H1 (cell line): ENCODE data around the gene ALPL. TPM values are rescaled to one million over a fixed set of nuclear protein-coding genes. Genes with fewer than 3 reads are reported as not detected.

Experiments
- BACH1 ChIP-seq: IDR thresholded peaks from 2 replicates; pipeline ENCODE4 v1.6.1; 2012; ENCODE audit warnings: low read length, improper control_type of control experiment
- EZH2 ChIP-seq: fragments of 200-600 bp; sonication (generic); IDR thresholded peaks from 2 replicates; pipeline ENCODE4 v1.7.1; 2012; ENCODE audit warnings: low read depth, mild to moderate bottlenecking, moderate library complexity, low read length, inconsistent platforms; ENCODE audit not compliant: severe bottlenecking
- GABPA ChIP-seq: IDR thresholded peaks from 2 replicates; pipeline ENCODE4 v1.6.1; 2011; ENCODE audit warnings: mild to moderate bottlenecking, low read length, moderate library complexity, borderline replicate concordance; ENCODE audit not compliant: insufficient read depth
- POLR2A ChIP-seq, 2 experiments: IDR thresholded peaks; 1 replicate in 1 of 2; 2 replicates in 1 of 2; pipeline ENCODE4 v1.6.1; 2011; ENCODE audit warnings: low read depth in 2 of 2, low read length in 2 of 2, mild to moderate bottlenecking in 2 of 2; ENCODE audit errors: control extremely low read depth in 1 of 2
- polyA plus RNA-seq, 7 experiments: library from polyadenylated mRNA; depleted of rRNA in 3 of 7; stranded (reverse) in 5 of 7; unstranded in 2 of 7; fragments of >200 nt in 5 of 7; fragments of 200-250 nt in 2 of 7; gene quantifications; 1 replicate in 5 of 7; 2 replicates in 1 of 7; 4 replicates in 1 of 7; pipeline versions ENCODE4 v1.2.1 to v1.2.3, GENCODE V29; 2011 to 2013; ENCODE audit warnings: missing spikeins in 2 of 7, mixed read lengths in 2 of 7
- total RNA-seq: library from RNA; stranded (reverse); fragmentation: NEBNext Ultra II Directional; extraction: Animal tissue kit (Norgen Biotek cat#: 25700); gene quantifications from 2 replicates; pipeline ENCODE4 v1.2.1, GENCODE V29; 2021
- TF ChIP-seq, protein P1 (sequence below): fragments of 300-600 bp; sonication (generic); IDR thresholded peaks from 2 replicates; pipeline ENCODE4 v1.7.1; 2012; ENCODE audit warnings: low read length, moderate library complexity, mild to moderate bottlenecking, inconsistent platforms; ENCODE audit not compliant: insufficient replicate concordance
- TF ChIP-seq, protein P2 (sequence below): IDR thresholded peaks from 2 replicates; pipeline ENCODE4 v1.6.1; 2012; ENCODE audit warnings: low read length, inconsistent platforms
- TF ChIP-seq, protein P3 (sequence below), 3 experiments: IDR thresholded peaks; 1 replicate in 2 of 3; 2 replicates in 1 of 3; pipeline versions ENCODE4 v1.5.1 to v1.6.1; 2011; ENCODE audit warnings: low read length in 3 of 3, mild to moderate bottlenecking in 3 of 3, inconsistent platforms in 2 of 3, low read depth in 1 of 3, moderate library complexity in 1 of 3; ENCODE audit not compliant: insufficient read depth in 1 of 3; ENCODE audit errors: control extremely low read depth in 1 of 3

Gene ALPL
- total and polyA plus RNA-seq, 2 of the 8 experiments (the other 6 are each of a cell fraction or from before 2014, with no cell fraction given), result 175 to 362 TPM

DNA sequence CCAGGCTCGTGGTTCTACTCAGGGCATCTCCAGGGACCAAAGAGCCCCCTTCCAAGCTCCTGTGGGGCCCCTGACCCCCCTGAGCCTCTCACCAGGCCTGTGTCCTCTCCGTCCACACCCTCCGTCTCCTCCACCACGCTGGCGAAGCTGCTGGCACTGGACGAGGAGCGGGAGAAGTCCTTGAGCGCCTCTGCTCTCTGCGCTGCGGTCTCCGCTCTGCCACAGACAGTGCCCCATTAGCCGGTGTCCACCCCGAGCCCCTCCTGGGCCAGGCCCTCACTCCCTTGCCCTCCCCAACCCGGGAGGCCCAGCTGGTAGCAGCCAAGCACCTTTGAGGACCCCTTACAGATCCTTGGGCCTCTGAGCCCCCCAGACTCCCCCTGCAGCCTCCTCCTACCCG, 90.2 kb downstream of the ALPL start (continued):
- TF ChIP-seq, protein P1, sequence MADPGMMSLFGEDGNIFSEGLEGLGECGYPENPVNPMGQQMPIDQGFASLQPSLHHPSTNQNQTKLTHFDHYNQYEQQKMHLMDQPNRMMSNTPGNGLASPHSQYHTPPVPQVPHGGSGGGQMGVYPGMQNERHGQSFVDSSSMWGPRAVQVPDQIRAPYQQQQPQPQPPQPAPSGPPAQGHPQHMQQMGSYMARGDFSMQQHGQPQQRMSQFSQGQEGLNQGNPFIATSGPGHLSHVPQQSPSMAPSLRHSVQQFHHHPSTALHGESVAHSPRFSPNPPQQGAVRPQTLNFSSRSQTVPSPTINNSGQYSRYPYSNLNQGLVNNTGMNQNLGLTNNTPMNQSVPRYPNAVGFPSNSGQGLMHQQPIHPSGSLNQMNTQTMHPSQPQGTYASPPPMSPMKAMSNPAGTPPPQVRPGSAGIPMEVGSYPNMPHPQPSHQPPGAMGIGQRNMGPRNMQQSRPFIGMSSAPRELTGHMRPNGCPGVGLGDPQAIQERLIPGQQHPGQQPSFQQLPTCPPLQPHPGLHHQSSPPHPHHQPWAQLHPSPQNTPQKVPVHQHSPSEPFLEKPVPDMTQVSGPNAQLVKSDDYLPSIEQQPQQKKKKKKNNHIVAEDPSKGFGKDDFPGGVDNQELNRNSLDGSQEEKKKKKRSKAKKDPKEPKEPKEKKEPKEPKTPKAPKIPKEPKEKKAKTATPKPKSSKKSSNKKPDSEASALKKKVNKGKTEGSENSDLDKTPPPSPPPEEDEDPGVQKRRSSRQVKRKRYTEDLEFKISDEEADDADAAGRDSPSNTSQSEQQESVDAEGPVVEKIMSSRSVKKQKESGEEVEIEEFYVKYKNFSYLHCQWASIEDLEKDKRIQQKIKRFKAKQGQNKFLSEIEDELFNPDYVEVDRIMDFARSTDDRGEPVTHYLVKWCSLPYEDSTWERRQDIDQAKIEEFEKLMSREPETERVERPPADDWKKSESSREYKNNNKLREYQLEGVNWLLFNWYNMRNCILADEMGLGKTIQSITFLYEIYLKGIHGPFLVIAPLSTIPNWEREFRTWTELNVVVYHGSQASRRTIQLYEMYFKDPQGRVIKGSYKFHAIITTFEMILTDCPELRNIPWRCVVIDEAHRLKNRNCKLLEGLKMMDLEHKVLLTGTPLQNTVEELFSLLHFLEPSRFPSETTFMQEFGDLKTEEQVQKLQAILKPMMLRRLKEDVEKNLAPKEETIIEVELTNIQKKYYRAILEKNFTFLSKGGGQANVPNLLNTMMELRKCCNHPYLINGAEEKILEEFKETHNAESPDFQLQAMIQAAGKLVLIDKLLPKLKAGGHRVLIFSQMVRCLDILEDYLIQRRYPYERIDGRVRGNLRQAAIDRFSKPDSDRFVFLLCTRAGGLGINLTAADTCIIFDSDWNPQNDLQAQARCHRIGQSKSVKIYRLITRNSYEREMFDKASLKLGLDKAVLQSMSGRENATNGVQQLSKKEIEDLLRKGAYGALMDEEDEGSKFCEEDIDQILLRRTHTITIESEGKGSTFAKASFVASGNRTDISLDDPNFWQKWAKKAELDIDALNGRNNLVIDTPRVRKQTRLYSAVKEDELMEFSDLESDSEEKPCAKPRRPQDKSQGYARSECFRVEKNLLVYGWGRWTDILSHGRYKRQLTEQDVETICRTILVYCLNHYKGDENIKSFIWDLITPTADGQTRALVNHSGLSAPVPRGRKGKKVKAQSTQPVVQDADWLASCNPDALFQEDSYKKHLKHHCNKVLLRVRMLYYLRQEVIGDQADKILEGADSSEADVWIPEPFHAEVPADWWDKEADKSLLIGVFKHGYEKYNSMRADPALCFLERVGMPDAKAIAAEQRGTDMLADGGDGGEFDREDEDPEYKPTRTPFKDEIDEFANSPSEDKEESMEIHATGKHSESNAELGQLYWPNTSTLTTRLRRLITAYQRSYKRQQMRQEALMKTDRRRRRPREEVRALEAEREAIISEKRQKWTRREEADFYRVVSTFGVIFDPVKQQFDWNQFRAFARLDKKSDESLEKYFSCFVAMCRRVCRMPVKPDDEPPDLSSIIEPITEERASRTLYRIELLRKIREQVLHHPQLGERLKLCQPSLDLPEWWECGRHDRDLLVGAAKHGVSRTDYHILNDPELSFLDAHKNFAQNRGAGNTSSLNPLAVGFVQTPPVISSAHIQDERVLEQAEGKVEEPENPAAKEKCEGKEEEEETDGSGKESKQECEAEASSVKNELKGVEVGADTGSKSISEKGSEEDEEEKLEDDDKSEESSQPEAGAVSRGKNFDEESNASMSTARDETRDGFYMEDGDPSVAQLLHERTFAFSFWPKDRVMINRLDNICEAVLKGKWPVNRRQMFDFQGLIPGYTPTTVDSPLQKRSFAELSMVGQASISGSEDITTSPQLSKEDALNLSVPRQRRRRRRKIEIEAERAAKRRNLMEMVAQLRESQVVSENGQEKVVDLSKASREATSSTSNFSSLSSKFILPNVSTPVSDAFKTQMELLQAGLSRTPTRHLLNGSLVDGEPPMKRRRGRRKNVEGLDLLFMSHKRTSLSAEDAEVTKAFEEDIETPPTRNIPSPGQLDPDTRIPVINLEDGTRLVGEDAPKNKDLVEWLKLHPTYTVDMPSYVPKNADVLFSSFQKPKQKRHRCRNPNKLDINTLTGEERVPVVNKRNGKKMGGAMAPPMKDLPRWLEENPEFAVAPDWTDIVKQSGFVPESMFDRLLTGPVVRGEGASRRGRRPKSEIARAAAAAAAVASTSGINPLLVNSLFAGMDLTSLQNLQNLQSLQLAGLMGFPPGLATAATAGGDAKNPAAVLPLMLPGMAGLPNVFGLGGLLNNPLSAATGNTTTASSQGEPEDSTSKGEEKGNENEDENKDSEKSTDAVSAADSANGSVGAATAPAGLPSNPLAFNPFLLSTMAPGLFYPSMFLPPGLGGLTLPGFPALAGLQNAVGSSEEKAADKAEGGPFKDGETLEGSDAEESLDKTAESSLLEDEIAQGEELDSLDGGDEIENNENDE, result no peak
- TF ChIP-seq BACH1 (no peak), EZH2 (no peak), POLR2A (IDR thresholded peaks at IDR 0.05; ENCODE audit: control extremely low read depth in 1 of 2, low read depth in 2 of 2, low read length in 2 of 2) (no peak), GABPA (no peak)
- TF ChIP-seq, protein P2, sequence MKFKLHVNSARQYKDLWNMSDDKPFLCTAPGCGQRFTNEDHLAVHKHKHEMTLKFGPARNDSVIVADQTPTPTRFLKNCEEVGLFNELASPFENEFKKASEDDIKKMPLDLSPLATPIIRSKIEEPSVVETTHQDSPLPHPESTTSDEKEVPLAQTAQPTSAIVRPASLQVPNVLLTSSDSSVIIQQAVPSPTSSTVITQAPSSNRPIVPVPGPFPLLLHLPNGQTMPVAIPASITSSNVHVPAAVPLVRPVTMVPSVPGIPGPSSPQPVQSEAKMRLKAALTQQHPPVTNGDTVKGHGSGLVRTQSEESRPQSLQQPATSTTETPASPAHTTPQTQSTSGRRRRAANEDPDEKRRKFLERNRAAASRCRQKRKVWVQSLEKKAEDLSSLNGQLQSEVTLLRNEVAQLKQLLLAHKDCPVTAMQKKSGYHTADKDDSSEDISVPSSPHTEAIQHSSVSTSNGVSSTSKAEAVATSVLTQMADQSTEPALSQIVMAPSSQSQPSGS, result no peak
- TF ChIP-seq, protein P3, sequence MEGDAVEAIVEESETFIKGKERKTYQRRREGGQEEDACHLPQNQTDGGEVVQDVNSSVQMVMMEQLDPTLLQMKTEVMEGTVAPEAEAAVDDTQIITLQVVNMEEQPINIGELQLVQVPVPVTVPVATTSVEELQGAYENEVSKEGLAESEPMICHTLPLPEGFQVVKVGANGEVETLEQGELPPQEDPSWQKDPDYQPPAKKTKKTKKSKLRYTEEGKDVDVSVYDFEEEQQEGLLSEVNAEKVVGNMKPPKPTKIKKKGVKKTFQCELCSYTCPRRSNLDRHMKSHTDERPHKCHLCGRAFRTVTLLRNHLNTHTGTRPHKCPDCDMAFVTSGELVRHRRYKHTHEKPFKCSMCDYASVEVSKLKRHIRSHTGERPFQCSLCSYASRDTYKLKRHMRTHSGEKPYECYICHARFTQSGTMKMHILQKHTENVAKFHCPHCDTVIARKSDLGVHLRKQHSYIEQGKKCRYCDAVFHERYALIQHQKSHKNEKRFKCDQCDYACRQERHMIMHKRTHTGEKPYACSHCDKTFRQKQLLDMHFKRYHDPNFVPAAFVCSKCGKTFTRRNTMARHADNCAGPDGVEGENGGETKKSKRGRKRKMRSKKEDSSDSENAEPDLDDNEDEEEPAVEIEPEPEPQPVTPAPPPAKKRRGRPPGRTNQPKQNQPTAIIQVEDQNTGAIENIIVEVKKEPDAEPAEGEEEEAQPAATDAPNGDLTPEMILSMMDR (IDR thresholded peaks at IDR 0.05; ENCODE audit: control extremely low read depth in 1 of 3, insufficient read depth in 1 of 3, low read depth in 1 of 3, low read length in 3 of 3), result no peak
